Liver (tissue), 10 donors: Measurements from ENCODE around the gene MPP7. TPM values are rescaled to one million over a fixed set of nuclear protein-coding genes. Genes with fewer than 3 reads are reported as not detected.

ENCODE experiments used
- DNase-seq: peaks from one replicate; pipeline ENCODE4 v3.0.0-alpha.2; 2017; ENCODE audit warnings: low spot score
- H3K27ac ChIP-seq, 2 donors: one replicate each; pipeline ENCODE4 v1.7.0; 2013; ENCODE audit warnings: inconsistent platforms in 2 of 2, low read length in 2 of 2, control low read depth in 1 of 2, low read depth in 1 of 2, mild to moderate bottlenecking in 1 of 2
- H3K27me3 ChIP-seq, 4 donors: one replicate each; pipeline versions ENCODE4 v1.6.1 to v1.7.0; 2013; ENCODE audit warnings: low read length in 3 of 4, inconsistent platforms in 1 of 4, mild to moderate bottlenecking in 1 of 4, moderate library complexity in 1 of 4; ENCODE audit not compliant: control insufficient read depth in 4 of 4, insufficient read depth in 4 of 4
- H3K36me3 ChIP-seq, 4 donors: one replicate each; pipeline versions ENCODE4 v1.6.1 to v1.7.0; 2013; ENCODE audit warnings: low read length in 3 of 4, mild to moderate bottlenecking in 3 of 4, low read depth in 1 of 4, moderate library complexity in 1 of 4; ENCODE audit not compliant: control insufficient read depth in 4 of 4, insufficient read depth in 3 of 4
- H3K4me1 ChIP-seq, 4 donors: one replicate each; pipeline versions ENCODE4 v1.6.1 to v1.7.0; 2013; ENCODE audit warnings: low read length in 3 of 4, mild to moderate bottlenecking in 3 of 4, moderate library complexity in 1 of 4; ENCODE audit not compliant: control insufficient read depth in 4 of 4, insufficient read depth in 4 of 4
- H3K4me3 ChIP-seq, 3 donors: one replicate each; pipeline versions ENCODE4 v1.6.1 to v1.7.0; 2013; ENCODE audit warnings: low read length in 3 of 3, control low read depth in 1 of 3, low read depth in 1 of 3, mild to moderate bottlenecking in 1 of 3
- H3K9ac ChIP-seq, 2 donors: one replicate each; pipeline ENCODE4 v1.7.0; 2013; ENCODE audit warnings: low read length in 2 of 2, mild to moderate bottlenecking in 2 of 2, moderate library complexity in 2 of 2, control low read depth in 1 of 2, low read depth in 1 of 2
- H3K9me3 ChIP-seq, 4 donors: one replicate each; pipeline versions ENCODE4 v1.6.1 to v1.7.0; 2013; ENCODE audit warnings: low read length in 3 of 4; ENCODE audit not compliant: control insufficient read depth in 4 of 4
- ATF3 ChIP-seq: IDR thresholded peaks from 2 replicates; pipeline ENCODE4 v1.6.1; 2016; ENCODE audit warnings: antibody characterized with exemption
- CTCF ChIP-seq: fragments of 150-350 bp; IDR thresholded peaks from 2 replicates; pipeline ENCODE4 v1.5.1; 2017; ENCODE audit warnings: improper control_type of control experiment, low read depth, low read length; ENCODE audit not compliant: missing input control
- EGR1 ChIP-seq, 2 donors: IDR thresholded peaks; 2 replicates each; pipeline ENCODE4 v1.6.1; 2016 to 2018; ENCODE audit warnings: antibody characterized with exemption in 2 of 2, low read depth in 2 of 2
- FOXA1 ChIP-seq: IDR thresholded peaks from 2 replicates; pipeline ENCODE4 v1.6.1; 2016; ENCODE audit warnings: antibody characterized with exemption
- FOXA2 ChIP-seq: IDR thresholded peaks from 2 replicates; pipeline ENCODE4 v1.6.1; 2016; ENCODE audit warnings: antibody characterized with exemption
- HNF4A ChIP-seq, 2 donors: conservative IDR thresholded peaks; 2 replicates each; pipeline ENCODE4 v1.6.1; 2016; ENCODE audit warnings: antibody characterized with exemption in 2 of 2, mild to moderate bottlenecking in 2 of 2
- HNF4G ChIP-seq: IDR thresholded peaks from 2 replicates; pipeline ENCODE4 v1.6.1; 2016; ENCODE audit warnings: antibody characterized with exemption
- JUND ChIP-seq, 2 donors: IDR thresholded peaks; 2 replicates each; pipeline ENCODE4 v1.6.1; 2016; ENCODE audit warnings: antibody characterized with exemption in 2 of 2
- MAX ChIP-seq: IDR thresholded peaks from 2 replicates; pipeline ENCODE4 v1.6.1; 2016; ENCODE audit warnings: antibody characterized with exemption
- NR2F2 ChIP-seq: IDR thresholded peaks from 2 replicates; pipeline ENCODE4 v1.6.1; 2016; ENCODE audit warnings: antibody characterized with exemption
- RAD21 ChIP-seq, 2 donors: IDR thresholded peaks; 2 replicates each; pipeline ENCODE4 v1.6.1; 2016; ENCODE audit warnings: antibody characterized with exemption in 2 of 2, mild to moderate bottlenecking in 2 of 2
- REST ChIP-seq: IDR thresholded peaks from 2 replicates; pipeline ENCODE4 v1.6.1; 2016; ENCODE audit warnings: antibody characterized with exemption, mild to moderate bottlenecking
- SP1 ChIP-seq: IDR thresholded peaks from 2 replicates; pipeline ENCODE4 v1.6.1; 2018; ENCODE audit warnings: antibody characterized with exemption, mild to moderate bottlenecking
- TAF1 ChIP-seq: conservative IDR thresholded peaks from 2 replicates; pipeline ENCODE4 v1.6.1; 2016; ENCODE audit warnings: antibody characterized with exemption, mild to moderate bottlenecking
- YY1 ChIP-seq: IDR thresholded peaks from 2 replicates; pipeline ENCODE4 v1.6.1; 2016; ENCODE audit warnings: antibody characterized with exemption, mild to moderate bottlenecking
- WGBS: extraction: QIAGEN DNeasy Blood & Tissue Kit; methylation state at CpG from one replicate; pipeline ENCODE4 v1.1.7; 2013; 5-methylcytosine and 5-hydroxymethylcytosine counted together
- polyA plus RNA-seq, 2 donors: library from polyadenylated mRNA; stranded (reverse) in 1 of 2; unstranded in 1 of 2; fragments of 200-250 nt in 1 of 2; fragments of >200 nt in 1 of 2; fragmentation: Nextera tagmentation in 1 of 2; extraction: Ambion mirVana in 1 of 2; gene quantifications; one replicate each; pipeline versions ENCODE4 v1.2.1 to v1.2.3, GENCODE V29; 2013 to 2015
- small RNA-seq: library from RNA; depleted of rRNA; stranded (forward); fragments of <200 nt; gene quantifications from one replicate; pipeline ENCODE3, GENCODE V24; 2014
- total RNA-seq, 2 donors: library from RNA; depleted of rRNA; stranded (reverse); fragments of >200 nt; gene quantifications; one replicate each; pipeline ENCODE4 v1.2.3, GENCODE V29; 2014
- donor health status: healthy.
- donor health status: healthy.
- donor health status: healthy.
- donor health status: healthy.
- donor health status: healthy.

MPP7 gene
- total and polyA plus RNA-seq, 4 donors = 0.69 to 3.8 (median 2.5) TPM

GRCh38 chr10:28254290-28254985 is 48.4 kb downstream of the MPP7 start:
- H3K4me3 ChIP-seq = no peak overlapping the region
- DNase-seq = no peak
- no peaks in the 10 kb centered on the region for H3K9me3 ChIP-seq
- H3K36me3 ChIP-seq = no peaks in the 10 kb centered on the region
- WGBS = 66% methylated on average over 6 of the region's 6 CpGs
- TF ChIP-seq CTCF = no peak
- no peak for TF ChIP-seq SP1
- no peak for TF ChIP-seq ATF3
- no peak for TF ChIP-seq JUND (IDR thresholded peaks at IDR 0.05)
- TF ChIP-seq EGR1 (IDR thresholded peaks at IDR 0.05; ENCODE audit: low read depth in 2 of 2) = no peak
- TF ChIP-seq FOXA2 = no peak
- no peak for TF ChIP-seq MAX
- TF ChIP-seq YY1 = no peak
- TF ChIP-seq FOXA1 = no peak
- no peak for TF ChIP-seq HNF4A (conservative IDR thresholded peaks at IDR 0.05)
- no peak for TF ChIP-seq NR2F2
- TF ChIP-seq HNF4G = no peak
- TF ChIP-seq RAD21 (IDR thresholded peaks at IDR 0.05) = no peak
- TF ChIP-seq REST = no peak
- no peak overlapping the region for H3K9ac ChIP-seq
- no peaks in the 10 kb centered on the region for H3K4me1 ChIP-seq
- no peak overlapping the region for H3K27ac ChIP-seq
- H3K27me3 ChIP-seq = no peaks in the 10 kb centered on the region

GRCh38 chr10:28253169-28253785 is 49.6 kb downstream of the MPP7 start:
- Histone ChIP-seq H3K27ac (no peak overlapping the region), H3K27me3 (no peaks in the 10 kb centered on the region), H3K9me3 (no peaks in the 10 kb centered on the region), H3K9ac (no peak overlapping the region), H3K4me1 (no peaks in the 10 kb centered on the region), H3K36me3 (no peaks in the 10 kb centered on the region), H3K4me3 (no peak overlapping the region)
- no peak for TF ChIP-seq JUND (IDR thresholded peaks at IDR 0.05)
- TF ChIP-seq RAD21 (IDR thresholded peaks at IDR 0.05) = no peak
- no peak for TF ChIP-seq HNF4G
- no peak for TF ChIP-seq TAF1
- no peak for TF ChIP-seq FOXA2
- TF ChIP-seq ATF3 = no peak
- no peak for DNase-seq
- 92% methylated on average over 11 of the region's 11 CpGs for WGBS

Small RNA genes within 50 kb of the gene (small RNA-seq; reads per million reads assigned to genes)
- not detected for gene MIR8086

Other genes with a start within 250 kb of the MPP7 start
- gene WAC, start 230.1 kb upstream of the MPP7 start, total RNA-seq = 10 to 100 TPM; 43.7 to 48.7 TPM
- 10 to 100 TPM; 20.2 to 20.3 TPM for gene WAC, start 230.1 kb upstream of the MPP7 start, polyA plus RNA-seq